ENCODE results near the gene E2F4.

Gene E2F4

GRCh38 chr16:67190448-67191399 is 1.2 kb upstream of the E2F4 start:
- no peak for DNase-seq

DNA sequence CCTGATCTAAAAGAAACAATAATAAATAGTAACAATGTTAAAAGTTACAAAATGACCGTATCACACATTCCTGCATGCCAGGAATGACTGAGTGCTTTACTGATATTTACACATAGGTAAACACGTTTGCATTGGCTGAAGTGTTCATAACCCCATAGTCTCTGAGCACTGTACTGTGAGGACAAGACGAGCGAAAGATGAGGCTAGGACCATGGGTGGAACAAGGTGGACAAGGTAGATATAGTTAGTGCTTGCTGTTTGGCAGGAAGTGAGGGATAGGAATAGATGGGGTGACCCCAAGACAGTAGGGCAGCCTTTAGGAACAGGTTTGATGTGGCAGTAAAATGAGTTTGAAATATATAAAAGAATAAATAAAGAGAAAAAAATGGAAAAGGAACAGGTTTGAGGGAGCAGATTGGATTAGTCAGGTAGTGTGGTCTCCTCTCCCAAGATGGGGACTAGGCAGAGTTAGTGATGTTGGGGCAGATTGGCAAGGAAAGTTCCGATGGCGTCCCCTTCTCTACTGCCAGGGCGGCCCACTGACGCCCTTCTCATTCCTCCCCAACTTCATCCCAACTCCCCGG is 452 bp upstream of the E2F4 start:
- DNase-seq, result no peak

GRCh38 chr16:67192781-67193361 is 916 bp downstream of the E2F4 start:
- DNase-seq, result no peak

GRCh38 chr16:67193536-67193935 is 1.6 kb downstream of the E2F4 start:
- DNase-seq, result no peak

- no peak for DNase-seq
Measured at GRCh38 chr16:67194260-67194659, 2.3 kb downstream of the E2F4 start.

DNA sequence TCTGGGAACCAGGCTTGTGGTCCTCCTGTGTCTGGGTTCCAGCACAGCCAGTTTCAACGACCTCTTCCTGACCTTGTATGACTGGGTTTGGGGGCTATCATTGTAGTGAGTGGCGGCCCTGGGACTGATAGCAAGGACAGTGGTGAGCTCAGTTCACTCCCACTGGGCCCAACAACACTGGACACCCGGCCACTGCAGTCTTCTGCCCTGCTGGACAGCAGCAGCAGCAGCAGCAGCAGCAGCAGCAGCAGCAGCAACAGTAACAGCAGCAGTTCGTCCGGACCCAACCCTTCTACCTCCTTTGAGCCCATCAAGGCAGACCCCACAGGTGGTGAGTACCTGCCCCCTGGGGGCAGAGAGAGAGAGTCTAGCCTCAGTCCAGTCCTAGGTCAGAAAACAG is 3.7 kb downstream of the E2F4 start:
- no peak for DNase-seq

DNA sequence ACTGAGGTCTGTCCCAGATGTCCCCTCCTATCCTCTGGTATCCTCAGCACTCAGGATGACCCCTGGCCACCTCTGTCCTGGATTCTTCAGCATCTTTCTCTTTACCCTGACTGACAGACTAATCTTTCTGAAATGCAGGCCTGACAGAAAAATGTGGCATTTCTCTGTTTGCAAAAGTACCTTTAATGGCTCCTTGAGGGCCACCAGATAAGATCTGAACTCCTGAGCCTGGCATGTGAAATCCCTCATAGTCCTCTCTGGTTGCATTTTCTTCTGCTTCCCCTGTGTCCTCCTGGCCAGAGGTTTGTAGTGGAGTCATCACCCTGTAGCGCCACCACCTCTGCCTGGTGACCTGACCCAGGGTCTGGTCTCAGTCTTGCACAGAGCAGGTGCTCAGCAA is 4.9 kb downstream of the E2F4 start:
- no peak for DNase-seq

DNA sequence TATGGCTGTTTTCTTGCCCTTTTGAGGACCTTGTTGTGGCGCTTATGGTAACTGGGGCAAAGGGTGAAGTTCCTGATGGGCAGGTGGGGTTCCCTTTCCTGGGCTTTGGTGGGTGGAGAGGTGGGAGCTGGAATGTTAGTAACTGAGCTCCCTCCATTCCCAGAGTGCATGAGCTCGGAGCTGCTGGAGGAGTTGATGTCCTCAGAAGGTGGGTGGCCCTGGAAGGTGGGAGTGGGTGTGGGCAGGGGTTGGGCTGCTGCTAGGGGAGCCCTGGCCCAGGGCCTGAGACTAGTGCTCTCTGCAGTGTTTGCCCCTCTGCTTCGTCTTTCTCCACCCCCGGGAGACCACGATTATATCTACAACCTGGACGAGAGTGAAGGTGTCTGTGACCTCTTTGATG is 5.7 kb downstream of the E2F4 start:
- DNase-seq, result no peak

GRCh38 chr16:67198238-67198734 is 6.3 kb downstream of the E2F4 start:
- peak in 9 of 14 donors; percentile 4 to 54 (median 39) for DNase-seq

DNA sequence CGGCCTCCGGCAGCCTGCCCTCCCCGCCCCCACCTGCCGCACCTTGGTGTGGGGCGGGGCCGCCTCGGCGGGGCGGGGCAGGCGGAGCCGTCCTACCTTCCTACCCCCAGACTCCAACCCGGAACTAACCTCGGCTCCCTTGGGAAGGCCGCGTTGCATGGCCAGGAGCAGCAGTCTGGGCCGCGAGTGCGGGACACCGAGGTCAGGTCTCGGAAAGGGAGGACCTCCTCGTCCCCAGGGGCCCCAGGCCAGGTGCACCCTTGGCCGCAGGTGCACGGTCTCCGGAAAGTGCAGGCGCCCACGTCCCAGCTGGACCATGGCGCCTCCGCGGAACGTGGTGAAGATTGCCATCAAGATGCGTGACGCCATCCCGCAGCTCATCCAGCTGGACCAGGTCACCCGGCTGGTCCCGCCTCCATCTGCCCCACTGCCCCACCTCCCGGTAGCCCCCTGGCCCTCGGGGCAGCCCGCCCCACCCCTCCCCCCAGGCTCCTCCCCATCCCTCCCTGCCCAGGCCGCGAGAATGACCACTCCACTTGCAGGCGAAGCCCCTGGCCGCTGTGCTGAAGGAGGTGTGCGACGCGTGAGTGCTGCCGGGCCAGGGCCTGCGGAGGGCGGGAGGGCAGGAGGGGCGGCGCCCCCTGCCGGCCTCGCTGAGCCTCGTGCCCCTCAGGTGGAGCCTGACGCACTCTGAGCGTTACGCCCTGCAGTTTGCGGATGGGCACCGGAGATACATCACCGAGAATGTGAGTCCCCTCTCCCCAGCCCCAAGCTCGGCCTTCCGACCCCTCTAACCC is 7.3 kb downstream of the E2F4 start, which contains the start of gene ELMO3:
TSS of gene ELMO3 (plus strand) at position 121 of the 797 bp plus-strand sequence. CDS start at position 317, 196 bp downstream.
- DNase-seq, result no peak

DNA sequence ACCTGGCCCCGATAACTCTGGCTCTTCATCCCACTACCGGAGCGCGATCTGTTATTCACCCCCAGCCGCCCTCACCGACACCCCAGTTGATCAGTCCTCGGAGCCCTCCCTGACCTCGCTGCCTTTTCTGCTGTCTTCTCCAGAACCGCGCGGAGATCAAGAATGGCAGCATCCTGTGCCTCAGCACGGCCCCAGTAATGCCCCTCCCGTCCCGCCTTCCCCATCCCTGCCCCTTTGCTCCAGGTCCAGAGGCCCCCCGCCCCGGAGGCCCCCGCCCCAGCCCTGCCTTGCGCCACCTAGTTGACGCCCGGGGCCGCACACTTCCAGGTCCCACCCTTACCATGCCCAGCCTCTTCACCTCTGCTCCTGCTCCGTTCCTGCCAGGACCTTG is 7.8 kb downstream of the E2F4 start:
- DNase-seq, result no peak

- DNase-seq, result no peak
Measured at GRCh38 chr16:67200491-67200890, 8.5 kb downstream of the E2F4 start.

- no peak for DNase-seq
Measured at GRCh38 chr16:67201411-67202345, 9.7 kb downstream of the E2F4 start.

DNA sequence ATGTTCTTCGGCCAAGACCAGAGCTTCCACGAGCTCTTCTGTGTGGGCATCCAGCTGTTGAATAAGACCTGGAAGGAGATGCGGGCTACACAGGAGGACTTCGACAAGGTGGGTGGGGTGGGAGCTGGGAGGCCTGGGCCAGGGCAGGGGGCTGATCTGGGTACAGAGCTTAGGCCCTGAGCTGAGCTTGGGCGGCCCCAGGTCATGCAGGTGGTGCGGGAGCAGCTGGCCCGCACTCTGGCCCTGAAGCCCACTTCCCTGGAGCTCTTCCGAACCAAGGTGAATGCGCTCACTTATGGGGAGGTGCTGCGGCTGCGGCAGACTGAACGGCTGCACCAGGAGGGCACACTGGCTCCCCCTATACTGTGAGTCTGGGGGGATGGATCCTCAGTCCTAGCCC is 10.5 kb downstream of the E2F4 start:
- no peak for DNase-seq

DNA sequence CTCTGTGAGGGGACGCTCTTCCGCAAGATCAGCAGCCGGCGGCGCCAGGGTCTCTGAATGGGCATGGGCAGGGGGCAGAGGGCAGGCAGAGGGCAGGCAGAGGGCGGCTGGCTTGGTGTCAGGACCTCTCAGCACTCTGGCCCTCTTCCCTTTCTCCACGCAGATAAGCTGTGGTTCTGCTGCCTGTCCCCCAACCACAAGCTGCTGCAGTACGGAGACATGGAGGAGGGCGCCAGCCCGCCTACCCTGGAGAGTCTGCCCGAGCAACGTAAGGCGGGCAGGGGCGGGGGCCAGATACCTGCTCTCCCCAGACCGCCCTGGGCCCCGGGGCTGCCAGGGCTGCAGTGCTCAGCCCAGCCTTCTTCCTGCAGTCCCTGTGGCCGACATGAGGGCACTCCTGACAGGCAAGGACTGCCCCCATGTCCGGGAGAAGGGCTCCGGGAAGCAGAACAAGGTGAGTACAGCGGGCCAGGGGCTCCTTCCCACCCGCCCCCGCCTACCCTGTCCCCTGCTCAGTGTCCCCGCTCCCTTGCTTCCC is 11.1 kb downstream of the E2F4 start:
- no peak for DNase-seq

GRCh38 chr16:67204076-67204475 is 12.1 kb downstream of the E2F4 start:
- DNase-seq, result no peak

- DNase-seq, result no peak
Measured at GRCh38 chr16:67206129-67206837, 14.3 kb downstream of the E2F4 start.

DNA sequence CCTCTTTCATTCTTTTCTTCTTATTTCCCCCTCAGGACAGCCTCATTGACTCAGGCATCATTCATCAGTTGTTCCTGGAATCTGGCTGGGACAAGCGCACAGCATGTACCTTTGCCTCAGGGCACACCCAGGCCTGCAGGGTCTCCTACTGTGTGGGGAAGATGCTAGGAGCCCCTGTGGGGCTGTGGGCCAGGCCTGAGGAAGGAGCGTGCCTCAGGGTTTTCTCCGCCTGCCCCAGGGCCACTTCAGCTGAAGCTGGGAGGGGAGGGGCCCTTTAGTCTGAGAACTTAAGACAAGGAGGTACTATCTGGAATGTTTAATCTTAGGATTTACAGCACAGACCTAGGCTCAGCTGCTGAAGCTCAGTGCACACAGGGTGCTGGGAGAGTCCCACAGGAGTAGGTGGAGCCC is 14.9 kb downstream of the E2F4 start:
- DNase-seq, result no peak

DNA sequence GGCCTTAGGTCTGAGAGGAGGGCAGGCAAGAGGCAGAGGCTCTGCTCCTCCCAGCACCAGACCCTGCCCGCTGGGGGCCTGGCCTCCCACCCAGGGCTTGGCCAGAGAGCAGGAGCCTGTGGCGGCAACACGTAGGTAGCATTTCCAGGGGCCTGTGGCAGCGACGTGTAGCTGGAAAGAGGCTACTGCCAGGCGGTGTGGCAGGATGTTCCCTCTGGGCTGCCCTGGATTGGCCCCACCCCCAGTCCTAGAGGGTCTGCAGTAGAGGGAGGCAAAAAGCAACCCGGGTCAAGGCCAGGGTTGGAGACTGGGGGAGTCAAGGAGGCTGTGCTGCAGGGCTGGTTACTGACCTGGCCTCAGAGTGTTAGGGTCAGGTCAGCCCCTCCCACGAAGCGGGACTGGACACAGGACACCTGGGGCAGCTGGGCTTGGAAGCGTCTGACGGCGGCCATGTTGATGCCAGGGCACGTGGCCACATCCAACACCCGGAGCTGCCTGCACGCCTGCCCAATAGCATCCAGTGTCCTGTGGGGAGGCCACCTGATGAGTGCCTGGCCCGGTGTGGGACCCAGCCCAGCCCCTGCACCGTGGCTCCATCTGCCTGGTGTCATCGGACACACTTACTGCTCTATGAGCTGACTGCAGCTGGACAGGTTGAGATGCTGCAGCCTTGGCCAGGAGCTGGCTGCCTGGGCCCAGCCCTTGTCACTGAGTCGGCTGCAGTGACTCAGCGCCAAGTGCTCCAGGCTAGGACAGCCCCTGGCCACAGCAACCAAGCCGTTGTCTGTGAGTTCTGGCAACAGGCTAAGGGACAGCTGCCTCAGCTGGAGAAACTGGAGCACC is 15.5 kb downstream of the E2F4 start:
- DNase-seq, result no peak
